Aorta (tissue), 5 donors: Measurements from ENCODE around the gene IL21R. TPM values are rescaled to one million over a fixed set of nuclear protein-coding genes. Genes with fewer than 3 reads are reported as not detected.
A peak's percentile ranks its signal among the peaks of the same experiment; 100 is the strongest.

Experiments
- ATAC-seq: fragments of 200-7000 bp; cut with Tn5 transposase; one replicate; pipeline ENCODE4 v1.9.1; 2022; ENCODE audit warnings: moderate library complexity; ENCODE audit not compliant: low FRiP score
- DNase-seq, 2 donors: peaks; one replicate each; pipeline ENCODE4 v3.0.0-alpha.2; 2020
- H3K27ac ChIP-seq, 2 donors: one replicate each; pipeline ENCODE4 v1.5.1; 2013; ENCODE audit warnings: low read length in 2 of 2, mild to moderate bottlenecking in 2 of 2, moderate library complexity in 2 of 2, control low read depth in 1 of 2, inconsistent platforms in 1 of 2, low read depth in 1 of 2
- H3K27me3 ChIP-seq, 2 donors: one replicate each; pipeline ENCODE4 v1.6.1; 2013; ENCODE audit warnings: control low read depth in 1 of 2, low read length in 1 of 2, mild to moderate bottlenecking in 1 of 2, moderate library complexity in 1 of 2; ENCODE audit not compliant: insufficient read depth in 2 of 2, control insufficient read depth in 1 of 2
- H3K36me3 ChIP-seq, 2 donors: one replicate each; pipeline ENCODE4 v1.6.1; 2013; ENCODE audit warnings: control low read depth in 1 of 2, low read length in 1 of 2, mild to moderate bottlenecking in 1 of 2; ENCODE audit not compliant: insufficient read depth in 2 of 2, control insufficient read depth in 1 of 2
- H3K4me1 ChIP-seq, 2 donors: one replicate each; pipeline ENCODE4 v1.6.1; 2013; ENCODE audit warnings: low read length in 2 of 2, control low read depth in 1 of 2, mild to moderate bottlenecking in 1 of 2, moderate library complexity in 1 of 2; ENCODE audit not compliant: insufficient read depth in 2 of 2, control insufficient read depth in 1 of 2
- H3K4me3 ChIP-seq, 2 donors: one replicate each; pipeline ENCODE4 v1.5.1; 2013; ENCODE audit warnings: low read length in 2 of 2, control low read depth in 1 of 2, mild to moderate bottlenecking in 1 of 2
- H3K9me3 ChIP-seq: one replicate; pipeline ENCODE4 v1.6.1; 2013; ENCODE audit warnings: mild to moderate bottlenecking, low read length; ENCODE audit not compliant: control insufficient read depth
- WGBS, 2 donors: extraction: QIAGEN DNeasy Blood & Tissue Kit; methylation state at CpG; one replicate each; pipeline ENCODE4 v1.1.7; 2013; 5-methylcytosine and 5-hydroxymethylcytosine counted together
- intact Hi-C, 2 donors: fragments of 100-400 bp; cut with DNase I; formaldehyde crosslinking; loops; one replicate each; pipeline versions ENCODE4 v1.14.2 to v1.15.0; 2022
- polyA plus RNA-seq, 2 donors: library from polyadenylated mRNA; stranded (reverse); fragments of 200-250 nt; gene quantifications; one replicate each; pipeline ENCODE4 v1.2.3, GENCODE V29; 2013
- total RNA-seq, 2 donors: library from RNA; stranded (reverse); fragmentation: NEBNext Ultra II Directional; extraction: Animal tissue kit (Norgen Biotek cat#: 25700); gene quantifications; one replicate each; pipeline ENCODE4 v1.2.1, GENCODE V29; 2021
- donor health status: healthy with polysubstance abuse.
- donor health status: Bipolar disorder and iron deficiency.
- donor health status: DM: no; HTN: no; CAD: no.
- donor health status: DM: no; HTN: no; CAD: no.
- donor health status: DM: yes; HTN: yes; CAD: no.

IL21R gene
- total and polyA plus RNA-seq, 4 donors, result 0.08 to 3.8 (median 0.65) TPM; not detected in 1

DNA sequence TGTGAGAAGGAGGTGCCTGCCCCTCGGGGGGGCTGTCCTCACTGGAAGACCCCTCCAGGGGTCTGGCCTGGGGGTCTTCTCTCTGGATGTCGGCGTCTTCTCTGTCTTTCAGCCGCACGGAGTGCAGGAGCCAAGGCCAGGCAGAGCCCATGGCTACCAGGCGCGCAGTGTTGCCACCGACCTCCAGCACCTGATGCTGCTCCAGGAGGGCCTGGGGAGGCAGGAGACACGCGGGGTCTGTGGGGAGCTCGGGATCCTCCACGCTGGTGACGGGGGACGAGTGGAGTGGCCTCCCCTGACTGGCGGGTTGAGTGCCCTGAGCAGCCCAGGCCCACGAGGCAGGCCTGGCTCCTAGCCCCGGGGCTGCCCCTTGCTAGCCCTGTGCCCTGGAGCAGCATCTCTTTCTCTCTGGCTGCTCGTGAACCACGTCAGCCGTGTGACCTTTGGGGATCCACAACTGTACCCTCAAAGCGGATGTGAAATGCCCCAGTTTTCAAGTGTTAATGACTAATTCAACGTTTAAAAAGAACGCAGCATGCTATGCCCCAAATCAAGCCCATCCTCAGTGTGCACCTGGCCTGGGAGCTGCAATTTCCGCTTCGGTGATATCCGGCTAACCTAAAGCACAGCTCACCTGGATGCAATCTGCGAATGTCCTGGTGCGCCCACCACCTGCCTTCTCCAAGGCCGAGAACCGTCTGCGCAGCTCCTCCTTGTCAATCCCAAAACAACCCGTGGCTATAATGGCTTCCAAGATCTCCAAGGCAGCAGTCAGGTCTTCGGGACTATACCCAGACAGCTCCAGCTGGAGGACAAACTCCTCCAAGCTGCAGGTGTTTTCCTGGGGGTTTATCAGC lies 62.9 kb downstream of the IL21R start:
- 91 to 92% methylated on average over 33 of the region's 33 CpGs for WGBS, 2 donors
- intact Hi-C loops, result no loop called here
- no peak overlapping the region for H3K27ac ChIP-seq
- no peaks in the 10 kb centered on the region for H3K4me1 ChIP-seq
- peaks cover 5 to 26% of the 10 kb centered on the region in 2 donors for H3K36me3 ChIP-seq
- DNase-seq (peak in 1 of 2 donors; percentile 64), ATAC-seq (no peak)
- H3K4me3 ChIP-seq, result no peak overlapping the region
- no peaks in the 10 kb centered on the region for H3K27me3 ChIP-seq
- H3K9me3 ChIP-seq, result no peaks in the 10 kb centered on the region

- H3K27ac ChIP-seq, result no peak overlapping the region
- H3K4me1 ChIP-seq, result no peaks in the 10 kb centered on the region
- no peaks in the 10 kb centered on the region for H3K9me3 ChIP-seq
- H3K4me3 ChIP-seq, result no peak overlapping the region
- ATAC-seq (no peak), DNase-seq (peak in 1 of 2 donors; percentile 31)
- H3K27me3 ChIP-seq, result no peaks in the 10 kb centered on the region
- 83 to 85% methylated on average over 8 of the region's 8 CpGs for WGBS, 2 donors
- intact Hi-C loops, result no loop called here
- peaks cover 5 to 27% of the 10 kb centered on the region in 2 donors for H3K36me3 ChIP-seq
These were observed 63.5 kb downstream of the IL21R start for GRCh38 chr16:27465483-27465879.

- Histone ChIP-seq H3K27me3 (no peaks in the 10 kb centered on the region), H3K4me3 (no peak overlapping the region), H3K36me3 (peaks cover 2 to 16% of the 10 kb centered on the region in 2 donors), H3K9me3 (no peaks in the 10 kb centered on the region), H3K27ac (no peak overlapping the region), H3K4me1 (no peaks in the 10 kb centered on the region)
- ATAC-seq (no peak), DNase-seq (peak; percentile 7 to 68)
- intact Hi-C loops, result no loop called here
- WGBS, 2 donors, result 95 to 96% methylated on average over 22 of the region's 22 CpGs
These were observed 67.1 kb downstream of the IL21R start for GRCh38 chr16:27468941-27469531.

DNA sequence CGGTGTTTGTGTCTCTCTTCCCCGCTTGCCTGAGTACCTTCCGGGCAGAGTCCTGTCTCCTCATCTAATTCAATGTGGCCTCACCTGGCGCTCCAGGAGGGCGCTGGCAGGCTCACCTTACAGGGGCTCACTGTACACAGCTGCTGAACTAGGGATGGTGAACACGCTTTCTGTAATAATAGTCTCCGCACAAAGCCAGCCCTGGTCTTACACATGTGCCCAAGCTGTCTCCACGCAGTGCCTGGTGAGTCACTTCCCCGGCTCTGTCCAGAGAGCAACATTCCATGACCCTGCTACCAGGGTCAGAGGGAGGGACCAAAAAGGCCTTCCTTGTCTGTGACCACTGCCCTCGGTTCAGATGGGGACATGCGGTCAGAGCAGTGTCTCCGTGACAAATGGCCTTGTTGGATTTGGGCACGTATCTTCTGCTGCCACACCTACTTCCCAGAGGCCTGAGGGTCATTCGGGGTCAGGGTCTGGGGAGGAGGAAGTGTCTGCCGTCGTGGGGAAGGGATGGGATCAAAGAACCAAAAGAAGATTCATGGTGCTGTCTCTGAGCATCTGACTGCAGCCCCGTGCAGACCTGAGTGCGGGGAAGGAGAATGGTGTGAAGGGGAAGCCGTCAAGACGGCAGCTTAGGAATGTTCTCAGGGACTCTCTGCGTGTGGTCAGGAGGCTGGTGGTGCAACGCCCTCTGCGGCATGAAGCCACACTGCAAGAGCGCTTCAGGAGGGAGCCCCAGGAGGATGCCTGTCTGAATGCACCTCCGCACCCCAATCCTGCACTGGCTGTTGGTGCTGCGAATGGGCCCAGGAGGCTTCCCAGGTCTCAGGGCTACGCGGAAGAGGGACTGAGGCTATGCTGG lies 68.8 kb downstream of the IL21R start:
- DNase-seq (peak; percentile 76 to 80), ATAC-seq (no peak)
- Histone ChIP-seq H3K9me3 (no peaks in the 10 kb centered on the region), H3K4me1 (no peaks in the 10 kb centered on the region), H3K27me3 (no peaks in the 10 kb centered on the region), H3K27ac (no peak overlapping the region), H3K36me3 (peaks cover 0 to 10% of the 10 kb centered on the region in 2 donors), H3K4me3 (no peak overlapping the region)
- intact Hi-C loops, result no loop called here
- 60 to 61% methylated on average over 28 of the region's 28 CpGs for WGBS, 2 donors

- 89 to 90% methylated on average over 19 of the region's 19 CpGs for WGBS, 2 donors
- H3K27me3 ChIP-seq, result no peaks in the 10 kb centered on the region
- intact Hi-C loops, result no loop called here
- DNase-seq, result peak in 1 of 2 donors; percentile 67
- H3K9me3 ChIP-seq, result no peaks in the 10 kb centered on the region
- no peak overlapping the region for H3K27ac ChIP-seq
- no peak for ATAC-seq
- no peak overlapping the region for H3K4me3 ChIP-seq
- H3K4me1 ChIP-seq, result no peaks in the 10 kb centered on the region
- peaks cover 0 to 10% of the 10 kb centered on the region in 2 donors for H3K36me3 ChIP-seq
These were observed 69.7 kb downstream of the IL21R start for GRCh38 chr16:27471661-27472060.

GRCh38 chr16:27472091-27473020 lies 70.4 kb downstream of the IL21R start:
- peak; percentile 22 to 49 for DNase-seq
- H3K36me3 ChIP-seq, result peaks cover 0 to 10% of the 10 kb centered on the region in 2 donors
- WGBS, 2 donors, result 88 to 91% methylated on average over 15 of the region's 15 CpGs

DNA sequence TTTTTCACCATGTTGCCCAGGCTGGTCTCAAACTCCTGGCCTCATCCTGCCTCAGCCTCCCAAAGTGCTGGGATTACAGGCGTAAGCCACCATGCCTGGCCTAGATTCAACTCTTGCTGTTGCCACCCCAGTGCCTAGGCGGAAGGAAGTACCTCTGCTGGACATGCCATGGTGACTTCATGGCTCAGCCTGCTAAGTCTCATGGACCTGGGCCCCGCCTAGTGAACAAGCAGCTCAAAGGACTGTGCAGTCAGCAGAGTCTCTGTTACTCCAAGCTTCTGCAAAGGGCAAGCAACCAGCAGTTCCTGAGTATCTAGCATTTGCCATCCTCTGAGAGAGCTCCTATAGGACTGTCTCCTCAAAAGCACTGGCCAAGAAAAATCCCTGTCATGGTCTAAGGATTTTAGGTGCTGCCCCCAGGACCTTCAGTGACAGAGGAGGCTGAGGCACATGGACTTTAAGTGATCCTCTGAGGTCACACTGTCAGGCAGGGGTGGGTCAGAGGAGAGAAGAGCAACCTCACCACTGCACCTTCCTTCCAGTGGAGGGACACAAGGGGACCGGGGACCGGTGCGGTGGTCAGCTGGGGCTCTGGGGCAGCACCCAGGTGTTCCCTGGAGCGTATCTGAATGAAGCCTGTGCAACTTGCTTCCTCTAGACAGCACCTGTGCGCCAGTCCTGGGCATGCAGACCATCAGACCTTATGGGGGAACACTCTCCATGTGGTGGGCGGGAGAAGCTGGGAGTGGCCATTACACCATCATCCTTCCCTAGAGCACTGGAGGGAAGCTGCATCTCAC lies 71.3 kb downstream of the IL21R start:
- intact Hi-C loops, result no loop called here
- Histone ChIP-seq H3K4me1 (no peaks in the 10 kb centered on the region), H3K27ac (no peak overlapping the region), H3K4me3 (no peak overlapping the region), H3K9me3 (no peaks in the 10 kb centered on the region), H3K36me3 (peaks cover 0 to 10% of the 10 kb centered on the region in 2 donors), H3K27me3 (no peaks in the 10 kb centered on the region)
- ATAC-seq (no peak), DNase-seq (peak; percentile 44 to 58)
- WGBS, 2 donors, result 95 to 96% methylated on average over 9 of the region's 9 CpGs

More at GRCh38 chr16:27472091-27473020, 70.4 kb downstream of the IL21R start:
- no peak for ATAC-seq
- H3K9me3 ChIP-seq, result no peaks in the 10 kb centered on the region
- intact Hi-C loops, result no loop called here
- H3K4me3 ChIP-seq, result no peak overlapping the region
- H3K27me3 ChIP-seq, result no peaks in the 10 kb centered on the region
- no peak overlapping the region for H3K27ac ChIP-seq
- no peaks in the 10 kb centered on the region for H3K4me1 ChIP-seq
